Neuron (in vitro differentiated cells): ENCODE data around the gene ZNF425.
"Not testable (repeated sequence)": the region's sequence is repeated elsewhere in the genome, so short reads cannot be mapped to it uniquely, and the experiment has no call there.

Experiments used
- H2AFZ ChIP-seq: one replicate; pipeline ENCODE4 v1.6.1; 2013; ENCODE audit warnings: low read depth, mild to moderate bottlenecking, inconsistent platforms, low read length, moderate library complexity
- H3K27me3 ChIP-seq: one replicate; pipeline ENCODE4 v1.6.1; 2013; ENCODE audit warnings: low read length; ENCODE audit not compliant: insufficient read depth
- H3K36me3 ChIP-seq: one replicate; pipeline ENCODE4 v1.6.1; 2013; ENCODE audit warnings: low read length; ENCODE audit not compliant: insufficient read depth
- H3K4me1 ChIP-seq: one replicate; pipeline ENCODE4 v1.6.1; 2013; ENCODE audit warnings: low read length; ENCODE audit not compliant: insufficient read depth
- H3K4me3 ChIP-seq: 2 replicates; pipeline ENCODE4 v1.5.1; 2013; ENCODE audit warnings: mild to moderate bottlenecking, low read length, moderate library complexity
- H3K9me3 ChIP-seq: one replicate; pipeline ENCODE4 v1.6.1; 2013; ENCODE audit warnings: low read length

ZNF425 gene

GRCh38 chr7:149081914-149082313 lies 44.2 kb downstream of the ZNF425 start:
- H3K9me3 ChIP-seq: peaks cover 25% of the 10 kb centered on the region
- H3K4me1 ChIP-seq: no peaks in the 10 kb centered on the region
- H3K27me3 ChIP-seq: no peaks in the 10 kb centered on the region
- no peak overlapping the region for H3K4me3 ChIP-seq
- H2AFZ ChIP-seq: no peak overlapping the region
- H3K36me3 ChIP-seq: peaks cover 35% of the 10 kb centered on the region

DNA sequence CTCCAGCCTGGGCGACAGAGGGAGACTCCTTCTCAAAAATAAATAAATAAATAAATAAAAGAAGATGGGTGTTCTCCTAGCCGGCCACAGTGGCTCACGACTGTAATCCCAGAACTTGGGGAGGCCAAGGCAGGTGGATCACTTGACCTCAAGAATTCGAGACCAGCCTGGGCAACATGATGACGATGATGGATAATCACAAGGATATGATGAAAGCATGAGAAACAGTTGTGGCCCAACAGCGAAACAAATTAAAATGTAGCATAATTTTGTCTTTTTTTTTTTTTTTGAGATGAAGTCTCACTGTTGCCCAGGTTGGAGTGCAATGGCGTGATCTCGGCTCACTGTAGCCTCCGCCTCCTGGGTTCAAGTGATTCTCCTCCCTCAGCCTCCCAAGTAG lies 48.5 kb downstream of the ZNF425 start:
- H3K4me3 ChIP-seq: no peak overlapping the region
- no peaks in the 10 kb centered on the region for H3K4me1 ChIP-seq
- H3K36me3 ChIP-seq: peaks cover 40% of the 10 kb centered on the region

GRCh38 chr7:149075286-149075685 lies 50.8 kb downstream of the ZNF425 start:
- Histone ChIP-seq H3K4me3 (no peak overlapping the region), H3K9me3 (peaks cover 5% of the 10 kb centered on the region), H3K36me3 (peaks cover 55% of the 10 kb centered on the region), H3K4me1 (no peaks in the 10 kb centered on the region), H3K27me3 (no peaks in the 10 kb centered on the region), H2AFZ (no peak overlapping the region)

More for the DNA sequence above, 48.5 kb downstream of the ZNF425 start:
- H3K27me3 ChIP-seq: no peaks in the 10 kb centered on the region
- H3K9me3 ChIP-seq: peaks cover 7% of the 10 kb centered on the region
- H2AFZ ChIP-seq: no peak overlapping the region

DNA sequence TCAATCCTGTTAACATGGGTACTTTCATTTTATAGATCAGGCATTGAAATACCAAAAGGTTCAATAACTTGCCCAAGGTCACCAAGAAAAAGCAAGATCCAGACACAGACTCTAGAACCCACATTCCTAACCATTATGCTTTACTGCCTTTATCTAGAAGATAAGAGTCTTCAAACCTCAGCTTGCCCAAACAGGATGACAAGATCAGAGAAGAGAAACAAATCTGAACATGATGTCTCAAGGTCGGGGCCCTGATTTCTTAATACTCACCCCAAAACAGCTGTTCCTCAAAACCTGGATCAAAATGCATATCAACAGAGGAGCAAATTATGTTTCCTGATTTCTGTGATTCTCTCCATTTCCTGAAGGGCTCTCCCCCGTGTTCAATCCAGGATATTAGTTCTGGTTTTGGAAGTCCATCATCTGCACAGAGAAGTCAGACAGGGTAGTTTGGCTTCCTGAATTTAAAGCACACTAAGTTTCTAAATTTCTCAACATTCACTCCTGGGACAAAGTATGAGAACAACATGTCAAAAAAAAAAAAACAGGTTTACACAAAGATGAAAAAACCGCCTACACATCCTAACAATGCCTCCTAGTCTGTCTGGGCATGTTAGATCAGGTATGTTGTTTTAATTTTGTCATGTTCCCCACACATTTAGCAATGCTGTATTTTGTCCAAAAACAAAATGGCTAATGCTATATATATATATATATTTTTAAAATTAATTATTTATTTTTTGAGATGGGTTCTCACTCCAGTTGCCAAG lies 51.8 kb downstream of the ZNF425 start:
- no peaks in the 10 kb centered on the region for H3K4me1 ChIP-seq
- H3K27me3 ChIP-seq: no peaks in the 10 kb centered on the region
- peaks cover 58% of the 10 kb centered on the region for H3K36me3 ChIP-seq
- no peak overlapping the region for H2AFZ ChIP-seq
- H3K9me3 ChIP-seq: no peaks in the 10 kb centered on the region
- no peak overlapping the region for H3K4me3 ChIP-seq

DNA sequence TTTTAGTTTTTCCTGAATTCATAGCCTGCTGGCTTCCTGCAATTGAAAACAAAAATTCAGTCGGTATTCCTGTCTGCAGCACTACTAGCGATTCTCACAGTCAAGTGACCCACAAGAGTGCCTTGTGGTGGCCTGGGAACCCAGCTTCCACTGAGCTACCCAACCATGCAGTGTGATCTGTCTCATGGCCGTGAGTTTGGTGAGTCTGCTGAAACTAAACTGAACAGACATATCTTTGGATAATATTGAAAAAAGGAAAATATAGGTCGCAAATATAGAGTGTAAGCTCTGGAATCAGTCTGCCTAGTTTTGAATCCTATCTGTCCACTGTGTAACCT lies 53.7 kb downstream of the ZNF425 start:
- Histone ChIP-seq H3K27me3 (no peaks in the 10 kb centered on the region), H3K4me3 (no peak overlapping the region), H2AFZ (no peak overlapping the region), H3K4me1 (no peaks in the 10 kb centered on the region), H3K36me3 (peaks cover 60% of the 10 kb centered on the region), H3K9me3 (no peaks in the 10 kb centered on the region)

GRCh38 chr7:149071641-149072437 lies 54.3 kb downstream of the ZNF425 start:
- Histone ChIP-seq H3K27me3 (no peaks in the 10 kb centered on the region), H3K4me3 (no peak overlapping the region), H2AFZ (no peak overlapping the region), H3K36me3 (peaks cover 58% of the 10 kb centered on the region), H3K4me1 (no peaks in the 10 kb centered on the region), H3K9me3 (no peaks in the 10 kb centered on the region)

DNA sequence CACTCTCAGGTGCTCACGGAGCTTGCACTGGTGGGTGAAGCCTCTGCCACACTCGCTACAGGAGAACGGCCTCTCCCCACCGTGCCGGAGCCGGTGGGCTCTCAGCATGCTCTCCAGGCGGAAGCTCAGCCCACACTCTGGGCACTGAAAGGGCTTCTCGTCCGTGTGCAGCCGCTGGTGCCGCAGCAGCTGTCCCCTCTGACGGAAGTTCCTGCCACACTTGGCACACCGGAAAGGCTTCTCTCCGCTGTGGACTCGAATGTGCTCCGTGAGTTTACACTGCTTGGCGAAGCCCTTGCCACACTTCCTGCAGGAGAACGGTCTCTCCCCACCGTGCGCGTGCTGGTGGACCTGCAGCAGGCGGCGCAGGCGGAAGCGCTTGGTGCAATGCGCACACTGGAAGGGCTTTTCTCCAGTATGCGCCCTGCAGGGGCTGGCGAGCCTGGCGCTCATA lies 54.9 kb downstream of the ZNF425 start:
- no peaks in the 10 kb centered on the region for H3K9me3 ChIP-seq
- no peak overlapping the region for H3K4me3 ChIP-seq
- H2AFZ ChIP-seq: no peak overlapping the region
- no peaks in the 10 kb centered on the region for H3K4me1 ChIP-seq
- no peaks in the 10 kb centered on the region for H3K27me3 ChIP-seq
- H3K36me3 ChIP-seq: peaks cover 54% of the 10 kb centered on the region

DNA sequence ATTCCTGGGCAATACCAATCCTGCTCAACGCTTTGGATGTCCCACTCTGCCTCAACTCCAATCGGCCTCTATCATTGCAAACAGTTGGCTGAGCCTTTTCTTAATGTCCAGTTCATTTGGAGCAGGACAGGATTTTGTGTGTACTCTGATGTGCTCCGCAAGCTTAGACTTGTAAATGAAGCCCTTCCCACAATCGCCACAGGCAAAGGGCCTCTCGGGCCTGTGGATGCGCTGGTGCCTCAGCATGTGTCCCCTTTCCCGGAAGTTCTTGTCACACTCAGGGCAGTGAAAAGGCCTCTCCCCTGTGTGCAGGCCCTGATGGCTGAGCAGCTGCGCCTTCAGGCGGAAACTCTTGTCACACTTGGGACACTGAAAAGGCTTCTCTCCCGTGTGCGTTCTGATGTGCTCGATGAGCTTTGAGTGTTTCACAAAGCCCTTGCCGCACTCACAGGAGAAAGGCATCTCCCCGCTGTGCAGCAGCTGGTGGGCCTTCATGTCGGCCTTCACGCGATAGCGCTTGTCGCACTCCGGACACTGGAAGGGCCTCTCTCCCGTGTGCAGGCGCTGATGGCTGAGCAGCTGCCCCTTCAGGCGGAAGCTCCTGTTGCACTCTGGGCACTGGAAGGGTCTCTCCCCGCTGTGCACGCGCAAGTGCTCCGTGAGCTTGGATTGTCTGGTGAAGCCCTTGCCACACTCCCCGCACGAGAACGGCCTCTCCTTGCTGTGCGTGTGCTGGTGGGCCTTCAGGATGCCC lies 55.6 kb downstream of the ZNF425 start:
- Histone ChIP-seq H2AFZ (no peak overlapping the region), H3K27me3 (no peaks in the 10 kb centered on the region), H3K4me3 (no peak overlapping the region), H3K4me1 (no peaks in the 10 kb centered on the region), H3K36me3 (peaks cover 54% of the 10 kb centered on the region), H3K9me3 (no peaks in the 10 kb centered on the region)

DNA sequence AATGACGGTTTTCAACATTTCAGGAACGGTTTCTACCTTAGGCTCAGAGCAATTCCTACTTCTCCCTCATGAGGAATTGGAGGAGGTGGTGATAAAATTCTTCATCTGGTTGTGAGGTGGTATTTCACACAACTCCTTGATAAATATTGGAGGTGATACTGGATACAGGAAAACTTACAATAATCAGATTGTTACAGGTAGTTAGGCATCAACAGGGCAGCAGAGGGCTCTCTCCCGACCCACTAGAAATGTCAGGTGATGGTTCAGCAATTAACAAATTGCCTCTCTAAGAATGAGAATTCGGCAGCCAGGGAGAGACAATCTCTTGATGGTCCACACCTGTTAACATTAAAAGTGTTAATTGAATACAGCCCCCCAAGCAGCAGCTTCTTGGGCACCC lies 58.3 kb downstream of the ZNF425 start:
- H3K4me3 ChIP-seq: no peak overlapping the region
- H3K27me3 ChIP-seq: no peaks in the 10 kb centered on the region
- H3K36me3 ChIP-seq: peaks cover 40% of the 10 kb centered on the region
- no peaks in the 10 kb centered on the region for H3K4me1 ChIP-seq
- no peak overlapping the region for H2AFZ ChIP-seq
- H3K9me3 ChIP-seq: no peaks in the 10 kb centered on the region

- H3K4me1 ChIP-seq: no peaks in the 10 kb centered on the region
- H3K36me3 ChIP-seq: peaks cover 7% of the 10 kb centered on the region
- H3K27me3 ChIP-seq: no peaks in the 10 kb centered on the region
- no peak overlapping the region for H2AFZ ChIP-seq
- no peak overlapping the region for H3K4me3 ChIP-seq
- H3K9me3 ChIP-seq: no peaks in the 10 kb centered on the region
Measured at GRCh38 chr7:149063476-149063875, 62.6 kb downstream of the ZNF425 start.

DNA sequence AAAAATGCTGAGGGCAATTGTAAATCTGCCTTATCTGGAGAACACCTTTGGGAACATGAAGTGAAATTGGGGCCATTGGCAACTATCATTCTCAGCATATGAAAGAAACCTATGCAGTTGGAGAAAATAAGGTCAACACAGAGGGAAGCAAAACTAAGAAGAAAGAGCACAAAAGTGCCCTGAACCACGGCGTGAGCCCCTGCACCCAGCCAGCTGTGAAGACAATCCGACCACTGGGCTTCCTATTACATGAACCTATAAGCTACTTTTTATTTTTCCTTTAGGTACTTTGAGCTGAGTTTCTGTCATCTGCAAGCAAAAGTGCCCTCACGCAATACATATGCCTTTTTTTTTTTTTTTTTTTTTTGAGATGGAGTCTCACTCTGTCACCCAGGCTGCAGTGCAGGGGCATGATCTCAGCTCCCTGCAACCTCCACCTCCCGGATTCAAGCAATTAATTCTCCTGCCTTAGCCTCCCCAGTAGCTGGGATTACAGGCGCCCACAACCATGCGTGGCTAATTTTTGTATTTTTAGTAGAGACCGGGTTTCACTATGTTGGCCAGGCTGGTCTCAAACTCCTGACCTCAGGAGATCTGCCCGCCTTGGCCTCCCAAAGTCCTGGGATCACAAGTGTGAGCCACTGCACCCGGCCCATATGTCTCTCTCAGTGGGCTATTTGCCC lies 63.8 kb downstream of the ZNF425 start:
- not testable (repeated sequence) for H2AFZ ChIP-seq, H3K4me1 ChIP-seq, H3K27me3 ChIP-seq, H3K36me3 ChIP-seq, H3K4me3 ChIP-seq, H3K9me3 ChIP-seq

- Histone ChIP-seq H3K9me3 (no peaks in the 10 kb centered on the region), H3K27me3 (no peaks in the 10 kb centered on the region), H2AFZ (no peak overlapping the region), H3K36me3 (no peaks in the 10 kb centered on the region), H3K4me1 (no peaks in the 10 kb centered on the region), H3K4me3 (no peak overlapping the region)
Measured at GRCh38 chr7:149060156-149060555, 66.0 kb downstream of the ZNF425 start.
